CD4-positive, alpha-beta T cell (primary cell): ENCODE data around the gene CHCT1. TPM values are rescaled to one million over a fixed set of nuclear protein-coding genes. Genes with fewer than 3 reads are reported as not detected.

ENCODE experiments used
- ATAC-seq: fragments of 200-7000 bp; cut with Tn5 transposase; one replicate; pipeline ENCODE4 v1.10.0; 2022; ENCODE audit warnings: mild to moderate bottlenecking; ENCODE audit not compliant: poor library complexity
- CTCF ChIA-PET: fragments of 350-600 bp; sonication (Branson Sonifier 250); formaldehyde crosslinking; loops from one replicate; lab custom pipeline; 2021; ENCODE audit warnings: antibody characterized with exemption, inconsistent platforms; lab: Charles Lee
- POLR2A ChIA-PET: fragments of 350-600 bp; sonication (Branson Sonifier 250); formaldehyde crosslinking; loops from one replicate; lab custom pipeline; 2021; ENCODE audit warnings: antibody characterized with exemption, inconsistent platforms; lab: Charles Lee
- DNase-seq, 14 experiments: peaks; one replicate each; pipeline ENCODE4 v3.0.0-alpha.2; 2013 to 2020; ENCODE audit warnings: mixed read lengths in 2 of 14
- H3K27ac ChIP-seq, 2 donors: one replicate each; pipeline versions ENCODE4 v1.5.1 to v1.7.0; 2013; ENCODE audit warnings: low read length in 2 of 2, low read depth in 1 of 2, mild to moderate bottlenecking in 1 of 2
- H3K27me3 ChIP-seq, 2 experiments: 1 replicate in 1 of 2; 2 replicates in 1 of 2; pipeline versions ENCODE4 v1.6.1 to v1.7.0; 2013; ENCODE audit warnings: low read length in 2 of 2, control low read depth in 1 of 2, mild to moderate bottlenecking in 1 of 2, moderate library complexity in 1 of 2; ENCODE audit not compliant: insufficient read depth in 2 of 2, control insufficient read depth in 1 of 2
- H3K36me3 ChIP-seq: one replicate; pipeline ENCODE4 v1.6.1; 2013; ENCODE audit warnings: low read length, control low read depth; ENCODE audit not compliant: insufficient read depth
- H3K4me1 ChIP-seq: one replicate; pipeline ENCODE4 v1.6.1; 2013; ENCODE audit warnings: low read length, control low read depth; ENCODE audit not compliant: insufficient read depth
- H3K4me3 ChIP-seq: one replicate; pipeline ENCODE4 v1.5.1; 2013; ENCODE audit warnings: mild to moderate bottlenecking, low read length, moderate library complexity
- H3K9me3 ChIP-seq, 2 experiments: 1 replicate in 1 of 2; 2 replicates in 1 of 2; pipeline versions ENCODE4 v1.6.1 to v1.7.0; 2013; ENCODE audit warnings: low read length in 2 of 2, mild to moderate bottlenecking in 2 of 2, control low read depth in 1 of 2, moderate library complexity in 1 of 2; ENCODE audit not compliant: control insufficient read depth in 1 of 2, insufficient read depth in 1 of 2
- H3K27ac Mint-ChIP-seq: one replicate; pipeline ENCODE4 v1.8.0; 2020; ENCODE audit warnings: mixed read lengths
- H3K27me3 Mint-ChIP-seq: one replicate; pipeline ENCODE4 v1.8.0; 2021; ENCODE audit warnings: mixed read lengths
- H3K36me3 Mint-ChIP-seq: one replicate; pipeline ENCODE4 v1.8.0; 2021; ENCODE audit warnings: low read depth, mixed read lengths
- H3K4me1 Mint-ChIP-seq: one replicate; pipeline ENCODE4 v1.8.0; 2021; ENCODE audit warnings: low read depth, mixed read lengths
- H3K4me3 Mint-ChIP-seq: one replicate; pipeline ENCODE4 v1.8.0; 2020; ENCODE audit warnings: mild to moderate bottlenecking, mixed read lengths
- H3K9me3 Mint-ChIP-seq: one replicate; pipeline ENCODE4 v1.8.0; 2020; ENCODE audit warnings: mixed read lengths
- intact Hi-C, 2 experiments: fragments of 100-400 bp; cut with DNase I in 1 of 2; cut with micrococcal nuclease in 1 of 2; formaldehyde crosslinking; loops; one replicate each; pipeline versions ENCODE4 v1.15.1 to v1.9.0; 2023 to 2025; cut with DNase I, micrococcal nuclease
- total RNA-seq, 174 experiments: library from RNA in 2 of 174; stranded (reverse) in 2 of 174; gene quantifications; one replicate each; pipeline ENCODE4 v1.2.3 and lab custom pipeline; 2021 to 2026
- TF ChIP-seq, protein P1 (sequence below): fragments of 200-600 bp; IDR thresholded peaks from one replicate; pipeline ENCODE4 v1.8.0; 2022; ENCODE audit warnings: antibody characterized with exemption, mild to moderate bottlenecking

The CHCT1 gene
- total RNA-seq, 2 experiments from 2014 or later = not detected

- H3K9me3 ChIP-seq = no peaks in the 10 kb centered on the region
- CTCF ChIA-PET = no interaction called here
- POLR2A ChIA-PET = no interaction called here
- H3K4me3 Mint-ChIP-seq = no peak overlapping the region
- no peaks in the 10 kb centered on the region for H3K4me1 Mint-ChIP-seq
- H3K4me1 ChIP-seq = no peaks in the 10 kb centered on the region
- no peaks in the 10 kb centered on the region for H3K36me3 Mint-ChIP-seq
- no peaks in the 10 kb centered on the region for H3K27me3 ChIP-seq
- H3K27me3 Mint-ChIP-seq = peaks cover 5% of the 10 kb centered on the region
- no peak for ATAC-seq
- no peak overlapping the region for H3K27ac Mint-ChIP-seq
- no peaks in the 10 kb centered on the region for H3K9me3 Mint-ChIP-seq
- H3K36me3 ChIP-seq = no peaks in the 10 kb centered on the region
- no peak overlapping the region for H3K4me3 ChIP-seq
- H3K27ac ChIP-seq = no peak overlapping the region
- DNase-seq = no peak
- TF ChIP-seq, protein P1, sequence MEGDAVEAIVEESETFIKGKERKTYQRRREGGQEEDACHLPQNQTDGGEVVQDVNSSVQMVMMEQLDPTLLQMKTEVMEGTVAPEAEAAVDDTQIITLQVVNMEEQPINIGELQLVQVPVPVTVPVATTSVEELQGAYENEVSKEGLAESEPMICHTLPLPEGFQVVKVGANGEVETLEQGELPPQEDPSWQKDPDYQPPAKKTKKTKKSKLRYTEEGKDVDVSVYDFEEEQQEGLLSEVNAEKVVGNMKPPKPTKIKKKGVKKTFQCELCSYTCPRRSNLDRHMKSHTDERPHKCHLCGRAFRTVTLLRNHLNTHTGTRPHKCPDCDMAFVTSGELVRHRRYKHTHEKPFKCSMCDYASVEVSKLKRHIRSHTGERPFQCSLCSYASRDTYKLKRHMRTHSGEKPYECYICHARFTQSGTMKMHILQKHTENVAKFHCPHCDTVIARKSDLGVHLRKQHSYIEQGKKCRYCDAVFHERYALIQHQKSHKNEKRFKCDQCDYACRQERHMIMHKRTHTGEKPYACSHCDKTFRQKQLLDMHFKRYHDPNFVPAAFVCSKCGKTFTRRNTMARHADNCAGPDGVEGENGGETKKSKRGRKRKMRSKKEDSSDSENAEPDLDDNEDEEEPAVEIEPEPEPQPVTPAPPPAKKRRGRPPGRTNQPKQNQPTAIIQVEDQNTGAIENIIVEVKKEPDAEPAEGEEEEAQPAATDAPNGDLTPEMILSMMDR = no peak
- intact Hi-C loops = no loop called here
Measured at GRCh38 chr17:60403962-60404361, 18.3 kb upstream of the CHCT1 start.

- Histone ChIP-seq H3K9me3 (no peaks in the 10 kb centered on the region), H3K27me3 (no peaks in the 10 kb centered on the region), H3K27ac (no peak overlapping the region), H3K4me1 (no peaks in the 10 kb centered on the region), H3K36me3 (no peaks in the 10 kb centered on the region), H3K4me3 (no peak overlapping the region)
- no peak overlapping the region for H3K4me3 Mint-ChIP-seq
- DNase-seq (no peak), ATAC-seq (no peak)
- no peak overlapping the region for H3K27ac Mint-ChIP-seq
- ChIA-PET CTCF (interaction anchor here (1.0 to 1.9 kb wide), 2 partner anchors 11 to 14 kb away, joined by 3 to 9 read pairs; no protein-coding TSS in a partner anchor), POLR2A (no interaction called here)
- no peaks in the 10 kb centered on the region for H3K36me3 Mint-ChIP-seq
- no peaks in the 10 kb centered on the region for H3K4me1 Mint-ChIP-seq
- intact Hi-C loops = no loop called here
- no peaks in the 10 kb centered on the region for H3K9me3 Mint-ChIP-seq
- TF ChIP-seq, protein P1 = no peak
- H3K27me3 Mint-ChIP-seq = peaks cover 5% of the 10 kb centered on the region
Measured at GRCh38 chr17:60406887-60407286, 15.4 kb upstream of the CHCT1 start.

GRCh38 chr17:60410001-60410400, 12.3 kb upstream of the CHCT1 start:
- ATAC-seq (no peak), DNase-seq (no peak)
- Histone ChIP-seq H3K9me3 (no peaks in the 10 kb centered on the region), H3K4me1 (no peaks in the 10 kb centered on the region), H3K27me3 (no peaks in the 10 kb centered on the region), H3K27ac (no peak overlapping the region), H3K4me3 (no peak overlapping the region), H3K36me3 (no peaks in the 10 kb centered on the region)
- Mint-ChIP-seq H3K36me3 (no peaks in the 10 kb centered on the region), H3K27ac (no peak overlapping the region), H3K4me3 (no peak overlapping the region), H3K9me3 (no peaks in the 10 kb centered on the region), H3K27me3 (peaks cover 5% of the 10 kb centered on the region), H3K4me1 (no peaks in the 10 kb centered on the region)
- ChIA-PET POLR2A (no interaction called here), CTCF (interaction anchor here (0.8 kb wide), 1 partner anchor 13 kb away, joined by 3 read pairs; no protein-coding TSS in a partner anchor)
- TF ChIP-seq, protein P1 = no peak
- intact Hi-C loops = no loop called here
